NCI-H2081 (cell line): ENCODE data around the gene ADRA2C.
"Not testable (repeated sequence)": the region's sequence is repeated elsewhere in the genome, so short reads cannot be mapped to it uniquely, and the experiment has no call there.

Experiments
- DNase-seq, 2 experiments: peaks; one replicate each; lab custom pipeline; 2025; lab: John Stamatoyannopoulos, UW

Gene ADRA2C

DNA sequence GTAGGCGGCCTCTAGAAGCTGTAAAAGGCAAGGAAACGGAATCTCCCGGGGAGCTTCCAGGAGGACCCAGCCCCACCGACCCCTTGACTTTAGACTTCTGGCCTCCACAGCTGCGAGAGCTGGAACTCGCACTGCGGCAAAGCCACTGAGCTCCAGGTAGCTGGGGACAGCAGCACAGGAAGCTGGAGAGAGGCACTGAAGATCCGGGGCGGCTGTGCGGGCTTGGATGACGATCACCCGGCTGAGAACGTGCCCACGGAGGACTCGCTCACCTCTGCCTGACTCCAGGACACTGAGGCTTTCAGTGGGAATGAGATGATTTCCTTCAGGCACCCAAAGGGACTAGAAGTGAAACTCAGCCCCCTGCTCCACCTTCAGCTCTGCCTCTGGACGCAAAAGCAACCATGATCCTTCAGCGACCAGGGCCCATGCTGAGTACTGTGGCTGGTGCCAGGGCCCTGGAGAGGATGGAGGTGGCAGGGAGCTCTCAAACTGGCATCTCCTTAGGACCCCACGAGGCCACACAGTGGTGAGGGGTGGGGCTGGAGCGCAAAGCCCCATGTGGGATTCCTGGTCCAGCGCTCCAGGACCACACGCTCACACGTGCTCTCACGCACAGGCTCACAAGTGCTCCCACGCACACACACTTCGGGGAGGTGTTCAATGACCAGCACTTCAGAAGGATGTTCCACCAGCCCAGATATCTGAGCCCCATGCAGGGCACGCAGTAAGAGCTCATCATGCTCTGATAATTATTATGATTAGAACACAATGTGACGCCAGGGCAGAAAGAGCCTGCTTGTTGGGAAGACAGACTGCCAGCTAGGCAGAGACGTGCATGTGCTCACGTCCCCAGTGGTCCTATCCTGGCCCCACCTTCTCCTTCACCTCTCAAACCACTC is 47.2 kb downstream of the ADRA2C start:
- DNase-seq: no peak

DNA sequence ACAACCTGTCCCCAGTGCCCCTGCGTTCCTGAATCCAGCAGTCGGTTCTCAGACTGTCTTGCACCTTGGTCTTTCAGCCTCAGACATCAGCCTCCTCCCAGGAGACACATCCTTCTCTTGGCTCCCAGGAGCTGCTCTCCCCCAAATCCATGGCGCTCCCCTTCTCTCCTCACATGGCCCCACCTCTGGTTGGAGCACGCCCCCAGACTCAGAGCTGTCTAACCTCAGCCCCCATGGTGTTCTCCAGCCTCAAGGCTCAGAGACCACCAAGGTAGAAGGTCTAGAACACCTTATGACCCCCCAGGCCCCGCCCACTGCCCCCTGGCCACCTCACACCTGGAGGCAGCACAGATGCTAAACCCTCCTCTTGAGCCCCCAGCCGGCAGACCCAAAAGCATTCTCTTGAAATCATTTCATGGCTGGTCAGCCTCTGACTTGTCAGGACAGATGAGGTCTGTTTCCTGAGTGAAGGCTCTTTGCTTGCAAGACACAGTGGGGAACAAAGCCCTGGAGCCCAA is 47.9 kb downstream of the ADRA2C start:
- DNase-seq: no peak

DNA sequence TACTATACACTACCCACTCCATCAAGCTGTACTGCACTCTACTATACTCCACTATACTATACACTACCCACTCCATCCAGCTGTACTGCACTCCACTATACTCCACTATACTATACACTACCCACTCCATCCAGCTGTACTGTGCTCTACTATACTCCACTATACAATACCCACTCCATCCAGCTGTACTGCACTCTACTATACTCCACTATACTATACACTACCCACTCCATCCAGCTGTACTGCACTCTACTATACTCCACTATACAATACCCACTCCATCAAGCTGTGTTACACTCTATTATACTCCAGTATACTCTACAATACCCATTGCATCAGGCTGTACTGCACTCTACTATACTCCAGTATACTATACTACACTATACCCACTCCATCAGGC is 48.7 kb downstream of the ADRA2C start:
- not testable (repeated sequence) for DNase-seq

DNA sequence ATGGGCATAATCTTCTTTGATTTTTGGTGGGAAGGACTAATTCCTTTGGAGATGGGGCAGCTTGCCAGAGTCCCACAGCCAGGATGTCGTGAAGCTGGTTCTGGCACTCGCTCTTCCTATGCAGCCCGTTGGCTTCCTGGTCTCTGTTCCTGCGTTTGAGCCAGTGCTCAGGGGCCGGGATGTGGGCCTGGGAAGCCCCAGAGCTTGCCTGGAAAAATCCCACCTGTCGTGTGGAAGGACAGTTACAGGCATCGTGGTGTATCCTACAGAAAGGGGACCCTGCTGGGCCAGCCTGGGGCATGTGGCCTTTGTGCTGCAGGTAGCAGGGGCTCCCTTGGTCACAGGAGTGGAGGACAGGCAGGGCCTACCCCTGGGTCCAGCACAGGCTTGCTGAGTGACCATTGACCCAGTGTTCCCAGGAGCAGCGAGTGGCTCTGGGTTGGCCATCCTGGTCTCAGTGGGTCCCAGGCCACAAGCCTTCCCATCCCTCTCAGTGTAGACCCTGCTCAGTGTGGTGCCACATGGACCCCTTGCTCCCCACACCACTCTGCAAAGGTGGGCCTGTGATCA is 50.2 kb downstream of the ADRA2C start:
- no peak for DNase-seq

DNA sequence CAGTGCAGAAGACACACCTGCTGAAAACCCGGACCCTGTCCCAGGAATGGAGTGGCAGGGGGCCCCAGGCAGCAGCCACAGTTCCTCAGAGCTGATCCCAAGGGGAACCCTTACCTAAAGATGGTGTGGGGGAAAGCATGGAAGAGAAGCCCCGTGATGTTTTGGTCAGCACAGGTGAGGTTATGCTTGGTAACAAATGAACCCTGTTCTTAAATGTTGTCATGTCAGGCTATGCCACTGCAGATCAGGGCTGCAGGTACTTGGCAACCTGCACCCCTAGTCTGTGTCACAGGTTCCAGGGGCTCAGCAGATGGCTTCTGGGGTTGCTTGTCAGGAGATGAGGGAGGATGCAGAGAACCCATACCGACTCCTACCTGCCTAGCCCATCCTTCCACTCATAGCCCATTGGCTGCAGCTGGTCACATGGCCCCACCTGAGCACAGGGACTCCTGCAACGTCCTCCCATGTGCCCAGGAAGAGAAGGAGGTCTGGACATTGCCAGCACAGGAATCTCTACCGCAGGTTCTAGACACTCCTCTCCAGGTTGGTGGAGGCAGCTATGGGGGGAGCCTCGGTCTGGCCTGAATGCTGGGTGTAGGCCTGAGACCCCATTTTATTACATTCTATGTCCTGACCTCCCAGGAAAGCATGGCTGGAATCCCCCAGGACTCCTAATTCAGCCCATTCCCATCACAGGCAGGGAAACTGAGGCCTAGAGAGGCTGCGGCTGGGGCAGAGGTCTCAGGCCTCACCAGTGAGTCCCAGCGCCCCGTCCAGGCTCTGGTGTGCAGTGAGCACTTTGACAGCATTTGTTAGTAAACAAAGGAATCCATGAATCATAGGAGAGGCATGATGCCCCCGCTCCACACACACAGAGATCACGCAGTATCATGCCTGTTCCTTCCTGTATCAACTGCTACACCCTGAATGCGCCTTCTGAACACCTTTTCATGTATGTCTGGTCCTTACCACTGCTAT is 51.1 kb downstream of the ADRA2C start:
- DNase-seq: no peak
